CD8-positive, alpha-beta memory T cell (primary cell): ENCODE results near the gene MYO18B. TPM values are rescaled to one million over a fixed set of nuclear protein-coding genes. Genes with fewer than 3 reads are reported as not detected.

Experiments
- CTCF ChIA-PET: fragments of 350-600 bp; sonication (Branson Sonifier 250); formaldehyde crosslinking; loops from one replicate; lab custom pipeline; 2021; ENCODE audit warnings: antibody characterized with exemption; lab: Charles Lee
- POLR2A ChIA-PET: fragments of 350-600 bp; sonication (Branson Sonifier 250); formaldehyde crosslinking; loops from one replicate; lab custom pipeline; 2021; ENCODE audit warnings: antibody characterized with exemption; lab: Charles Lee
- DNase-seq, 5 donors: peaks; one replicate each; pipeline versions ENCODE4 v3.0.0 to v3.0.0-alpha.2; 2020 to 2022; ENCODE audit warnings: mixed read lengths in 1 of 5
- H3K27ac ChIP-seq: one replicate; pipeline ENCODE4 v1.7.0; 2013; ENCODE audit warnings: low read depth, mild to moderate bottlenecking, low read length, moderate library complexity
- H3K27me3 ChIP-seq: 2 replicates; pipeline ENCODE4 v1.7.0; 2013; ENCODE audit warnings: low read length, mild to moderate bottlenecking; ENCODE audit not compliant: insufficient read depth, poor library complexity, severe bottlenecking
- H3K36me3 ChIP-seq: 2 replicates; pipeline ENCODE4 v1.7.0; 2013; ENCODE audit warnings: mild to moderate bottlenecking, low read length, moderate library complexity; ENCODE audit not compliant: insufficient read depth
- H3K4me1 ChIP-seq: 2 replicates; pipeline ENCODE4 v1.7.0; 2013; ENCODE audit warnings: mild to moderate bottlenecking, low read length, moderate library complexity; ENCODE audit not compliant: insufficient read depth
- H3K4me3 ChIP-seq: 2 replicates; pipeline ENCODE4 v1.7.0; 2013; ENCODE audit warnings: mild to moderate bottlenecking, low read length
- H3K9me3 ChIP-seq: 2 replicates; pipeline ENCODE4 v1.7.0; 2013; ENCODE audit warnings: mild to moderate bottlenecking, low read length
- H3K27ac Mint-ChIP-seq, 8 donors: one replicate each; pipeline ENCODE4 v1.8.0; 2020 to 2021; ENCODE audit warnings: mixed read lengths in 8 of 8, mild to moderate bottlenecking in 6 of 8, inconsistent platforms in 3 of 8, moderate library complexity in 3 of 8
- H3K27me3 Mint-ChIP-seq, 2 donors: one replicate each; pipeline ENCODE4 v1.8.0; 2020 to 2021; ENCODE audit warnings: mixed read lengths in 2 of 2, mild to moderate bottlenecking in 1 of 2, moderate library complexity in 1 of 2
- H3K36me3 Mint-ChIP-seq, 3 donors: one replicate each; pipeline ENCODE4 v1.8.0; 2020 to 2021; ENCODE audit warnings: mixed read lengths in 3 of 3, inconsistent platforms in 1 of 3, mild to moderate bottlenecking in 1 of 3
- H3K4me1 Mint-ChIP-seq, 3 donors: one replicate each; pipeline ENCODE4 v1.8.0; 2020 to 2021; ENCODE audit warnings: mixed read lengths in 3 of 3, inconsistent platforms in 1 of 3, mild to moderate bottlenecking in 1 of 3
- H3K4me3 Mint-ChIP-seq, 7 donors: one replicate each; pipeline ENCODE4 v1.8.0; 2020 to 2021; ENCODE audit warnings: mixed read lengths in 7 of 7, mild to moderate bottlenecking in 6 of 7, moderate library complexity in 4 of 7, inconsistent platforms in 2 of 7
- H3K9me3 Mint-ChIP-seq, 5 donors: one replicate each; pipeline ENCODE4 v1.8.0; 2020 to 2022; ENCODE audit warnings: mixed read lengths in 5 of 5, mild to moderate bottlenecking in 3 of 5, moderate library complexity in 2 of 5, inconsistent platforms in 1 of 5
- polyA plus RNA-seq: library from polyadenylated mRNA; unstranded; fragments of 300-500 nt; fragmentation: Illumina TruSeq; gene quantifications from one replicate; pipeline ENCODE4 v1.2.3, GENCODE V29; 2021
- total RNA-seq, 2 experiments: library from RNA; stranded (reverse); gene quantifications; one replicate each; pipeline ENCODE4 v1.2.3, GENCODE V29; 2021

The MYO18B gene
- total and polyA plus RNA-seq, 3 experiments from 2014 or later: 0.06 to 0.84 (median 0.59) TPM

DNA sequence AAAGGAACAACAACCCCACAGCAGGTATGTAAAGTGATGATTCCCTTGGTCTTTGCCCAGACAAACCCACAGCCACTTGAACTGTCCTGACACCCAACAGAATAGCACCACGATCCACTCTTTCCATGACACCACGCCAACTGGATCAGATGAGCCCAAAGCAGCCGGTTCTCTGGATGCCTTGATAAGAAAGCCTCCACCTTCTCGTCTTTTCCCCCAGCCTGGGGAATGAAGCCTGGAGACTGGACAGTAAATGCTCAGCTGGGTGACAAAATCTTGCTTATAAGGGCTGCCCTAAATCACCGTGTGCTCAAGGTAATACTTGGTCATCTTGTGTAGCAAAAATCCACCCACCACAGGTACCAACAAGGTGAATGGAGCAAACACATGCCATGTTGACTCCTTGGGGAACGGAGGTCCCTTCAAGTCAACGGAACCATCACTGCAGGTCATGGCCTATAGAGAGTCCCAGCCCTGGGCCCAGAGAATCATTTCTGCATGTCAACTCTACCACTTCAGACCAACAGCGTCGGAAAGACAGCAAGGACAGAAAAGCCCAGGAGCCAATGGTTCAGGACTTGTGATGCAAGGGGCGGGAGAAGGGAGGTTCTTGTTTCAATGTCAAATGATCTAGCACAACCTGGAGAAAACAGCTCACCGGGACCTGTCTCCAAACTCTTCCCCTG is 2.2 kb upstream of the MYO18B start:
- no peaks in the 10 kb centered on the region for H3K36me3 Mint-ChIP-seq
- CTCF ChIA-PET: no interaction called here
- peaks cover 7 to 9% (median 7%) of the 10 kb centered on the region in 3 donors for H3K4me1 Mint-ChIP-seq
- peaks cover 1 to 27% of the 10 kb centered on the region in 2 donors for H3K27me3 Mint-ChIP-seq
- H3K27ac Mint-ChIP-seq: no peak overlapping the region
- Histone ChIP-seq H3K4me1 (peaks cover 6% of the 10 kb centered on the region), H3K9me3 (no peaks in the 10 kb centered on the region), H3K4me3 (no peak overlapping the region), H3K36me3 (no peaks in the 10 kb centered on the region), H3K27ac (no peak overlapping the region), H3K27me3 (no peaks in the 10 kb centered on the region)
- peaks cover 0 to 2% (median 0%) of the 10 kb centered on the region in 5 donors for H3K9me3 Mint-ChIP-seq
- POLR2A ChIA-PET: no interaction called here
- DNase-seq: no peak
- no peak overlapping the region for H3K4me3 Mint-ChIP-seq

DNA sequence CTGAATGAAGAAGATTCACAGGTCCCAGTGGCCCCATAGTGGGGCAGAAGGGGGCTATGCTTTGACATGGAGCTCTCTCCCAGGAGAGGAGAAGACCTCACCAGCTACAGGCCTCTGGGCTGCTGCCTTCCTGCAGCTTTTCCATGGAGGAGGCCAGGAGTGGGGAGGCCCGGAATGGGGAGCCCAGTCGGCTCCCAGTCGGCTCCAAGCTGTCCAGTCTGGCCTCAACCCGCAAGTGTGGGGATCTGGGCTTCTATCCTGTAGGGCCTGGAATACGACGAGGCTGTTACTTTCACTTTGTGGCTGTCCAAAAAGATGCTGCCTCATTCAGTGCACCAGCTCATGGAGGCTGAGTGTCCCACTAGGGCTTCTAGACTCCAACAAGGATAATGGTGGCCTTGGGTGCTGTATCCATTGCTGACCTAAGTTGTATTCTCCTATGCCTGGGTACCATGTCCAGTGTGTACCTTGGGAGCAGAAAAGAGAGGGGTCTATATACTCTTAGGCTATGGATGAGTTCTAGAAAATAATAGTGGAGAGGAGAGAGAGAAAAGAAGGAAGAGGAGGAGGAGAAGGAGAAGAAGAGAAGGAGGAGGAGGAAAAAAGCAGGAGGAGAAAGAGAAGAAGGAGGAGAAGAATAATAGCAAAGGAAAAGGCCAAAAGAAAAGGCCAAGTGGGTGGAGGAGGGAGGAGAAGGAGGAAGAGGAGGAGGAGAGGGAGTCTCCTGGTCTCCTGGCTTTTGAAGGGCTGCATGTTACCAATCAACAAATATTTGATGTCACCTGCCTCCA is 1.1 kb downstream of the MYO18B start:
- Histone ChIP-seq H3K4me1 (no peaks in the 10 kb centered on the region), H3K9me3 (no peaks in the 10 kb centered on the region), H3K27ac (peak overlapping the region; percentile 48), H3K36me3 (no peaks in the 10 kb centered on the region), H3K27me3 (no peaks in the 10 kb centered on the region), H3K4me3 (no peak overlapping the region)
- no peak for DNase-seq
- Mint-ChIP-seq H3K4me1 (no peaks in the 10 kb centered on the region), H3K36me3 (no peaks in the 10 kb centered on the region), H3K27ac (no peak overlapping the region), H3K27me3 (peaks cover 0 to 10% of the 10 kb centered on the region in 2 donors), H3K9me3 (peaks cover 0 to 2% (median 0%) of the 10 kb centered on the region in 5 donors), H3K4me3 (peak overlapping the region in 2 of 7 donors; percentile 2 to 55)
- ChIA-PET CTCF (no interaction called here), POLR2A (no interaction called here)

DNA sequence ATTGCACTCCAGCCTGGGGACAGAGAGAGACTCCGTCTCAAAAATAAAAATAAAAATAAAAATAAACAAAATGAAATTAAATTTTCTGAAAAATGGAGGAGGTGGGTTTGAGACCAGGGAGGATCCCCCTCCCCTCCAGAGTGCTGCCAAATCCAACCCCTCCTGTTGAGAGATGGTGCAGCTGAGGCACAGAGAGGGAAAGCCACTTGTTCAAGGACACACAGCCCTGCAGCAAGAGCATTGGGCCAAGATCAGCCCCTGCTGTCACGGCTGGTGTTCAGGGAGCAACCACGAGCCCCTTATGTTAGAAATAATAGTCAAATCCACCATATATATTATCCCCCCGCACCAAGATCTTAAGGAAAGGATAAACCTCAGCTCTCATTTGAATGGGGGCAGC is 2.7 kb downstream of the MYO18B start:
- POLR2A ChIA-PET: no interaction called here
- no peaks in the 10 kb centered on the region for H3K27me3 ChIP-seq

DNA sequence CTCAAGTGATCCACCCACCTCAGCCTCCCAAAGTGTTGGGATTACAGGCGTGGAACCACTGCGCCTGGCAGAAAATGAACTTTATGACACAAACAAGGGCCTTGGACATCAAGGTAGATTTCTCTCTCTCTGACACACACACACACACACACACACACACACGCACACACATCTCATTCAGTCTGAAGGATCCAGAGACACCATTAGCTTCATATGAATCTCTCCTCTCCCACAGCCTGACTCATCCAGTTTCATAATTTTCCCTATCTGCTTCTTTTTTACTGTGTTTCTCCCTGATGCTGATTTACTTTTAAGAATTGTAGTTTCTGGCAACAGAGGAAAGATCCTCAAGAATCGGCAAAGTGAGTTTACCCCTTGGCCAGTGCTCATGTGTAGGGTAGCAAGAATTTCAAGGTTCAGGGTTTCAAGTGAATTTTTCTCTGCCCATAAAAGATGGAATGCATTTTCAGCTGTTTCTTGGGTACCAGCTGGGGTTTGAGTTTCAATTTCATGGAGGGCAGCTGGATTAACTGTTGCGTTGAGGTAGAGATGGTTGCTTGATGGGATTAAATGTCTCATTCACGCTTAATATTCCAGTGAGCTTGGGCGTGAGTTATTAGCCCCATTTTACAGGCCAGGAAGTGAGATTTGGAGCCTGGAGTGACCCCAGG is 3.5 kb downstream of the MYO18B start:
- no peak overlapping the region for H3K4me3 Mint-ChIP-seq
- CTCF ChIA-PET: no interaction called here
- no peak overlapping the region for H3K27ac Mint-ChIP-seq
- Histone ChIP-seq H3K4me3 (no peak overlapping the region), H3K36me3 (no peaks in the 10 kb centered on the region), H3K27ac (no peak overlapping the region), H3K9me3 (no peaks in the 10 kb centered on the region), H3K4me1 (no peaks in the 10 kb centered on the region), H3K27me3 (no peaks in the 10 kb centered on the region)
- H3K9me3 Mint-ChIP-seq: peaks cover 0 to 2% (median 0%) of the 10 kb centered on the region in 5 donors
- DNase-seq: no peak
- POLR2A ChIA-PET: no interaction called here
- no peaks in the 10 kb centered on the region for H3K36me3 Mint-ChIP-seq
- peaks cover 0 to 7% (median 7%) of the 10 kb centered on the region in 3 donors for H3K4me1 Mint-ChIP-seq
- H3K27me3 Mint-ChIP-seq: peaks cover 0 to 3% of the 10 kb centered on the region in 2 donors

More for the DNA sequence above, 2.7 kb downstream of the MYO18B start:
- Mint-ChIP-seq H3K4me1 (peaks cover 0 to 3% (median 3%) of the 10 kb centered on the region in 3 donors), H3K27ac (no peak overlapping the region), H3K4me3 (no peak overlapping the region), H3K36me3 (no peaks in the 10 kb centered on the region), H3K27me3 (peaks cover 0 to 3% of the 10 kb centered on the region in 2 donors), H3K9me3 (peaks cover 0 to 2% (median 0%) of the 10 kb centered on the region in 5 donors)
- Histone ChIP-seq H3K9me3 (no peaks in the 10 kb centered on the region), H3K27ac (no peak overlapping the region), H3K36me3 (no peaks in the 10 kb centered on the region), H3K4me3 (no peak overlapping the region), H3K4me1 (no peaks in the 10 kb centered on the region)
- CTCF ChIA-PET: no interaction called here
- DNase-seq: no peak

DNA sequence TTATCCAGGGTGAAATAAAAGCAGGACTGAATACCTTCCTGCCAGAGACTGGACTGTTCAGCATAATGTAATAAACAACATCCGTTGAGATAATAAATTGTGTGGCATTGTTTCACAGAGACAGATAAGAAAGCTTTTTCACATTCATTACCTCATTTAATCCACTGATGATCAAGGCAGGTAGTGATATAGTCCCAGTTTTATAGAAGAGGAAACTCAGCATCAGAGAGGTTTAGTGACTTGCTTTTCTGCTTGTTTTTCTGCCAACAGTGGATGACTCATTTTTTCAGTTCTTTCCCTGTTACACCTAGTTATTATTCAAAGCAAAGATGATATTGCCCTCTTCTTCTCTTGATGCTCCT is 4.0 kb downstream of the MYO18B start:
- peaks cover 0 to 2% (median 0%) of the 10 kb centered on the region in 5 donors for H3K9me3 Mint-ChIP-seq
- no peaks in the 10 kb centered on the region for H3K4me1 ChIP-seq
- H3K27ac ChIP-seq: no peak overlapping the region
- no peaks in the 10 kb centered on the region for H3K9me3 ChIP-seq
- ChIA-PET CTCF (no interaction called here), POLR2A (no interaction called here)
- H3K4me3 Mint-ChIP-seq: no peak overlapping the region
- DNase-seq: no peak
- no peaks in the 10 kb centered on the region for H3K36me3 ChIP-seq
- H3K27me3 ChIP-seq: no peaks in the 10 kb centered on the region
- H3K27ac Mint-ChIP-seq: no peak overlapping the region
- H3K4me1 Mint-ChIP-seq: peaks cover 0 to 7% (median 7%) of the 10 kb centered on the region in 3 donors
- H3K4me3 ChIP-seq: no peak overlapping the region
- H3K36me3 Mint-ChIP-seq: no peaks in the 10 kb centered on the region
- peaks cover 2 to 3% of the 10 kb centered on the region in 2 donors for H3K27me3 Mint-ChIP-seq

DNA sequence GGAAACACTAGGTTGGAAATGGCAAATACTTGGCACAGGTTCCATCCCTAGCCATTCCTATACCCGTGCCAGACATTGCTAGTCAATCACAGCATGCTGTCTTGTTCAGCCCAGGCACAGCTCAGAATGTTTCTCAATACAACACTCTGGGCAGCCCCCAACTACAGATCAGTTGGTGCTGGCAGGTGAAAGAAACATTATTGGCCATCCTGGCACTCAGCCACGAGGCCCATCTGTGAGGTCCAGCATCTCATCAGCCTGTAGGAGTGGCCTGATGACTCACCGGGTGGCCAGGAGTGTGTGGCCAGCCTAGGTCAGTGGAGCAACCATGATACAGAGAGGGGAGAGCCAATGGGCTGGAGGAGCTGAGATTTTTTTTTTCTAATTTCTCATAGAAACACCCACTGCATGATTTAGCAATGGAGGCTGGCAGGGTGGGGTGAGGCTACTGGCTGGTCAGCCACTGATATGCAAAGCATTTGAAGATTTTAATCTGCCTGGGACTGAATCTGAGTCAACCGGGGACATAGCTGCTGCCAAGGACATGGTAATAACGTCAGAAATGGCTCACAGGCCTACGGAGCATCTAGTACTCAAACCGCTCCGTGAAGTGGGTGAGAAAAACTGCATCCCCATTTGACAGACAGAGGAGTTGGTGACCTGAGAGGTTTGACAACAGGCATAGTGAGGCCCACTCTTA is 5.4 kb downstream of the MYO18B start:
- no peaks in the 10 kb centered on the region for H3K36me3 Mint-ChIP-seq
- no peak for DNase-seq
- Histone ChIP-seq H3K9me3 (no peaks in the 10 kb centered on the region), H3K4me1 (no peaks in the 10 kb centered on the region), H3K27ac (no peak overlapping the region), H3K27me3 (no peaks in the 10 kb centered on the region), H3K4me3 (no peak overlapping the region), H3K36me3 (no peaks in the 10 kb centered on the region)
- ChIA-PET POLR2A (no interaction called here), CTCF (no interaction called here)
- H3K4me1 Mint-ChIP-seq: peaks cover 0 to 7% (median 7%) of the 10 kb centered on the region in 3 donors
- no peak overlapping the region for H3K4me3 Mint-ChIP-seq
- no peak overlapping the region for H3K27ac Mint-ChIP-seq
- H3K9me3 Mint-ChIP-seq: no peaks in the 10 kb centered on the region
- peaks cover 3% of the 10 kb centered on the region in 2 donors for H3K27me3 Mint-ChIP-seq

DNA sequence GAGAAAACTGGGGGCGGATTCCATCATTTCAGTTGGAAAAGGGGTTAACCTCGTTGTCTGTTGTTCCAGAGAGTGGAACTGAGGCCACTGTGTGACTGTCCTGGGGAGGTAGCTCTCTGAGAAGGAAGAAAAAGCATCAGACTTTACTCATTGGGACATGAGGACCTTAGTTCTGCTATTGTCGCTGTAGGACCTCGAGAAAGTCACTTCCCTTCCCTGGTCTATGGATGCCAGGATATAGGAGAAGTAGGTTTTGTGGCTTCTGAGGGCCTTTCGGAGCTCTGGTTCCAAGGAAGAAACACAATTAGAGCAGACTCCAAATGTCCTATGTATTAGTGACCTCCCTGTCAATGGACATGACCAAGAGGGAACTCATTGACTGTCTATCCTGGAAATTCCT is 6.2 kb downstream of the MYO18B start:
- no peak for DNase-seq
- H3K27ac Mint-ChIP-seq: no peak overlapping the region
- no peak overlapping the region for H3K4me3 ChIP-seq
- H3K36me3 Mint-ChIP-seq: no peaks in the 10 kb centered on the region
- H3K4me1 Mint-ChIP-seq: peaks cover 0 to 7% (median 7%) of the 10 kb centered on the region in 3 donors
- ChIA-PET POLR2A (no interaction called here), CTCF (no interaction called here)
- peaks cover 0 to 3% of the 10 kb centered on the region in 2 donors for H3K27me3 Mint-ChIP-seq
- no peaks in the 10 kb centered on the region for H3K4me1 ChIP-seq
- H3K4me3 Mint-ChIP-seq: no peak overlapping the region
- no peak overlapping the region for H3K27ac ChIP-seq
- no peaks in the 10 kb centered on the region for H3K9me3 ChIP-seq
- no peaks in the 10 kb centered on the region for H3K9me3 Mint-ChIP-seq
- no peaks in the 10 kb centered on the region for H3K27me3 ChIP-seq
- no peaks in the 10 kb centered on the region for H3K36me3 ChIP-seq
